Thyroid gland (tissue), 4 donors: ENCODE results near the gene KCNMA1. TPM values are rescaled to one million over a fixed set of nuclear protein-coding genes. Genes with fewer than 3 reads are reported as not detected.

ENCODE experiments used
- DNase-seq, 2 donors: peaks; one replicate each; pipeline ENCODE4 v3.0.0-alpha.2; 2019
- H3K27ac ChIP-seq, 3 donors: fragments of 200-600 bp; sonication (generic); 1 replicate in 2 of 3; 2 replicates in 1 of 3; pipeline ENCODE4 v1.5.1; 2016 to 2019; ENCODE audit warnings: mild to moderate bottlenecking in 1 of 3, moderate library complexity in 1 of 3
- H3K27me3 ChIP-seq: fragments of 200-600 bp; sonication (generic); one replicate; pipeline ENCODE4 v1.5.1; 2019
- H3K36me3 ChIP-seq, 2 donors: fragments of 200-600 bp; sonication (generic); one replicate each; pipeline ENCODE4 v1.5.1; 2016 to 2019
- H3K4me1 ChIP-seq, 2 donors: fragments of 200-600 bp; sonication (generic); one replicate each; pipeline ENCODE4 v1.5.1; 2017 to 2019
- H3K4me3 ChIP-seq, 3 donors: fragments of 200-600 bp; sonication (generic); replicated peaks in 1 of 3; 1 replicate in 2 of 3; 2 replicates in 1 of 3; pipeline ENCODE4 v1.5.1; 2016; ENCODE audit warnings: mild to moderate bottlenecking in 1 of 3
- H3K9me3 ChIP-seq: fragments of 200-600 bp; sonication (generic); one replicate; pipeline ENCODE4 v1.5.1; 2017
- CTCF ChIP-seq, 6 experiments: fragments of 200-600 bp in 3 of 6; fragments of 450-650 bp in 3 of 6; sonication (generic) in 3 of 6; IDR thresholded peaks; one replicate each; pipeline ENCODE4 v1.5.1; 2016 to 2019; ENCODE audit warnings: antibody characterized with exemption in 6 of 6, mild to moderate bottlenecking in 2 of 6, inconsistent platforms in 1 of 6, moderate library complexity in 1 of 6
- POLR2A ChIP-seq, 2 donors: fragments of 450-650 bp; IDR thresholded peaks; one replicate each; pipeline ENCODE4 v1.6.1; 2017; ENCODE audit warnings: antibody characterized with exemption in 2 of 2, mild to moderate bottlenecking in 2 of 2, moderate library complexity in 1 of 2
- WGBS, 2 donors: methylation state at CpG; one replicate each; pipeline ENCODE4 v1.1.5; 2017; 5-methylcytosine and 5-hydroxymethylcytosine counted together
- intact Hi-C: fragments of 100-400 bp; cut with DNase I; formaldehyde crosslinking; loops from one replicate; pipeline ENCODE4 v1.15.1; 2023
- total RNA-seq, 4 donors: library from RNA; depleted of rRNA; stranded (reverse); fragments of >200 nt; gene quantifications; one replicate each; pipeline ENCODE4 v1.2.3, GENCODE V29; 2016

The KCNMA1 gene
- total RNA-seq, 4 donors from 2014 or later, result 2.5 to 5.1 (median 3.6) TPM

- no peak overlapping the region for H3K4me3 ChIP-seq
- H3K27ac ChIP-seq, result no peak overlapping the region
- DNase-seq, result no peak
- no peaks in the 10 kb centered on the region for H3K27me3 ChIP-seq
- no peaks in the 10 kb centered on the region for H3K36me3 ChIP-seq
- H3K4me1 ChIP-seq, result peaks cover 0 to 7% of the 10 kb centered on the region in 2 donors
- no peaks in the 10 kb centered on the region for H3K9me3 ChIP-seq
- TF ChIP-seq POLR2A (IDR thresholded peaks at IDR 0.05) (no peak), CTCF (IDR thresholded peaks at IDR 0.05) (no peak)
- intact Hi-C loops, result no loop called here
- WGBS, 2 donors, result 85 to 91% methylated on average over 6 of the region's 6 CpGs
These were observed 352.8 kb downstream of the KCNMA1 start for GRCh38 chr10:77284797-77285196.

GRCh38 chr10:77283326-77283725 lies 354.3 kb downstream of the KCNMA1 start:
- Histone ChIP-seq H3K27me3 (no peaks in the 10 kb centered on the region), H3K27ac (no peak overlapping the region), H3K36me3 (no peaks in the 10 kb centered on the region), H3K9me3 (no peaks in the 10 kb centered on the region), H3K4me3 (no peak overlapping the region), H3K4me1 (peaks cover 0 to 7% of the 10 kb centered on the region in 2 donors)
- DNase-seq, result no peak
- WGBS, 2 donors, result 56 to 64% methylated on average over 3 of the region's 3 CpGs
- intact Hi-C loops, result no loop called here
- no peak for TF ChIP-seq POLR2A (IDR thresholded peaks at IDR 0.05)
- no peak for TF ChIP-seq CTCF (IDR thresholded peaks at IDR 0.05)

GRCh38 chr10:77282163-77282562 lies 355.4 kb downstream of the KCNMA1 start:
- H3K4me3 ChIP-seq, result no peak overlapping the region
- intact Hi-C loops, result no loop called here
- H3K4me1 ChIP-seq, result peaks cover 0 to 4% of the 10 kb centered on the region in 2 donors
- H3K36me3 ChIP-seq, result no peaks in the 10 kb centered on the region
- H3K27me3 ChIP-seq, result no peaks in the 10 kb centered on the region
- WGBS, 2 donors, result 72% methylated on average over 2 of the region's 2 CpGs
- no peaks in the 10 kb centered on the region for H3K9me3 ChIP-seq
- no peak for DNase-seq
- TF ChIP-seq CTCF (IDR thresholded peaks at IDR 0.05) (no peak), POLR2A (IDR thresholded peaks at IDR 0.05) (no peak)
- no peak overlapping the region for H3K27ac ChIP-seq

- Histone ChIP-seq H3K27ac (no peak overlapping the region), H3K36me3 (no peaks in the 10 kb centered on the region), H3K27me3 (no peaks in the 10 kb centered on the region), H3K9me3 (no peaks in the 10 kb centered on the region), H3K4me1 (no peaks in the 10 kb centered on the region), H3K4me3 (no peak overlapping the region)
- TF ChIP-seq CTCF (IDR thresholded peaks at IDR 0.05) (no peak), POLR2A (IDR thresholded peaks at IDR 0.05) (no peak)
- no peak for DNase-seq
- WGBS, 2 donors, result 70 to 82% methylated on average over 4 of the region's 4 CpGs
- intact Hi-C loops, result no loop called here
These were observed 355.9 kb downstream of the KCNMA1 start for GRCh38 chr10:77281719-77282118.

- TF ChIP-seq CTCF (IDR thresholded peaks at IDR 0.05) (no peak), POLR2A (IDR thresholded peaks at IDR 0.05) (no peak)
- no peaks in the 10 kb centered on the region for H3K27me3 ChIP-seq
- no peak for DNase-seq
- no peak overlapping the region for H3K4me3 ChIP-seq
- no peaks in the 10 kb centered on the region for H3K36me3 ChIP-seq
- no peaks in the 10 kb centered on the region for H3K4me1 ChIP-seq
- 77 to 78% methylated on average over 4 of the region's 4 CpGs for WGBS, 2 donors
- H3K27ac ChIP-seq, result no peak overlapping the region
- no peaks in the 10 kb centered on the region for H3K9me3 ChIP-seq
- intact Hi-C loops, result no loop called here
These were observed 358.4 kb downstream of the KCNMA1 start for GRCh38 chr10:77279207-77279606.
